ENCODE results near the gene NDUFS5.
"Not testable (repeated sequence)": the region's sequence is repeated elsewhere in the genome, so short reads cannot be mapped to it uniquely, and the experiment has no call there.

The NDUFS5 gene

DNA sequence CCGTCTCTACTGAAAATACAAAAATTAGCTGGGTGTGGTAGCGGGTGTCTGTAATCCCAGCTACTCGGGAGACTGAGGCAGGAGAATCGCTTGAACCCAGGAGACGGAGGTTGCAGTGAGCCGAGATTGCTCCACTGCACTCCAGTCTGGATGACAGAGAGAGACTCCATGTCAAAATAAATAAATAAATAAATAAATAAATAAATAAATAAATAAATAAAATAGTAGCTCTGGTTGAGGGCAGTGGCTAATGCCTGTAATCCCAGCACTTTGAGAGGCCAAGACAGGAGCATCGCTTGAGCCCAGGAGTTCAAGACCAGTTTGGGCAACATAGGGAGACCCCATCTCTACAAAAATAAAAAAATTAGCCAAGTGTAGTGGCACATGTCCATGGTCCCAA lies 42.1 kb downstream of the NDUFS5 start:
- not testable (repeated sequence) for H3K9me3 ChIP-seq (ENCODE audit: control insufficient read depth, insufficient read depth, low read length); H3K36me3 ChIP-seq (ENCODE audit: control insufficient read depth, insufficient read depth, low read length); H3K27ac ChIP-seq (ENCODE audit: low read depth, low read length); H3K9ac ChIP-seq (ENCODE audit: low read depth, low read length); H3K4me3 ChIP-seq (ENCODE audit: low read depth, low read length); H3K4me1 ChIP-seq (ENCODE audit: control insufficient read depth, insufficient read depth, low read length); H3K27me3 ChIP-seq (ENCODE audit: control insufficient read depth, insufficient read depth, low read length)

DNA sequence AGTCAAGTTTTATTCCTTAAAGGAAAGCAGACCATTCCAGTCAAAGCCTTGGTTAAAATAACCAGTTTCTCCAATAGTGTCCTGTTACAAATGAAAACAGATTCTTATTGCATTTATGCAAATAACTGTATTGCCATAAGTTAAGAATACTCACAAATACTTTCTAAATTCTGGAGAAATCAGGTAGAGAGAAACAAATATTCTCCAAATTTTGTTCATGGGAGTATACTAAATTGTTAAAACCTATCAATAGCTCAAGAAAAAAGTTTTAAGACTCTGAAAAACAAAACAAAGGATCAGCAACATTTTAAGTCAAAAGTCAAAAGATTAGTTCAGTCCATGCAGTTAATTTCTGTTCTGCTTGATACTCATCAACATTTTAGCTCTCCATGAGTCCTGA lies 45.4 kb downstream of the NDUFS5 start:
- H3K27me3 ChIP-seq (ENCODE audit: control insufficient read depth, insufficient read depth, low read length); H3K36me3 ChIP-seq (ENCODE audit: control insufficient read depth, insufficient read depth, low read length); H3K9me3 ChIP-seq (ENCODE audit: control insufficient read depth, insufficient read depth, low read length); H3K4me1 ChIP-seq (ENCODE audit: control insufficient read depth, insufficient read depth, low read length); H3K4me3 ChIP-seq (ENCODE audit: low read depth, low read length); H3K27ac ChIP-seq (ENCODE audit: low read depth, low read length); H3K9ac ChIP-seq (ENCODE audit: low read depth, low read length): not testable (repeated sequence)

DNA sequence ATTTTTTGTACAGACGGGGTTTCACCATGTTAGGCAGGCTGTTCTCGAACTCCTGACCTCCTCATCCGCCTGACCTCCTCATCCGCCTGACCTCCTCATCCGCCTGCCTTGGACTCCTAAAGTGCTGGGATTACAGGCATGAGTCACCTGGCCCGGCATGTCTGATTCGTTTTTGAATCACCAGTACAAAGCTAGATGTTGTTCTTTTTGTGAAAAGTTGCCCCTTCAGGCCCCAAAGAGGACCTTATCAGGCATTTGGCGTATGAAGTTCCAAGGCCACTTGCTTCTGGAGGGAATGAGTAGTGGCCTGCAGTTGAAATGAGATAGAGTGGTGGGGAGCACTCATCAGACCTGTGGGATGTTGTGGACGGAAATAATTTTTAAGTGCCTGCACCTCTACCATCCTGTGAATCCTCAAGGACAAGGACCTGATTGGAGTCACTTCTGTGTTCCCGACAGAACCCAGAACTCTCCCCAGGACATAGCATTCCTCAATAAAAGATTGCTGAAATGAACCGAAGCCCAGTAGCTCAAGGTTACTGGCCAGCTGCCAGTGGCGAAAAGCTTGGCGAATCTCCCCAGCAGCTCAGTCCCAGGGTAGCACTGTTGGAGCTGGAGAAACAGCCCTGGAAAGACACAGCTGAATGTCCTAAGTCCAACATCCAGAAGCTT lies 50.1 kb downstream of the NDUFS5 start:
- H3K9ac ChIP-seq (ENCODE audit: low read depth, low read length), result no peak overlapping the region

DNA sequence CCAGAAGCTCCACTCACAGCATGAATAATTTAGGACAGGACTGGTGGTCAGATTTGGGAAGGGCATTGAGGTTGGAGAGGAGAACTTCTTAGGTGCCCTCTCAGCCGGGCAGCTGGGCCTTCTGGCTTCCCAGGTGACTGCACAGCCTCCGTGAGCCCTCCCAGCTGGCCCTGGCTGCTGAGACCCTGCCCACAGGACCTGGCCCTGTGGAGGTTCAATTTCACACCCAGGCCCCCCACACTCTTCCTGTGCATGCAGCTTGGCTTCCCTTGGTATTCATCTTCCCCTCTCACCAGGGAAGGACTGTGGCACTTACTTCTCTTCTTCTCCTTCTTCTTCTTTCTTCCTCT lies 50.6 kb downstream of the NDUFS5 start:
- H3K4me3 ChIP-seq (ENCODE audit: low read depth, low read length), result no peak overlapping the region
- no peaks in the 10 kb centered on the region for H3K27me3 ChIP-seq (ENCODE audit: control insufficient read depth, insufficient read depth, low read length)
- H3K27ac ChIP-seq (ENCODE audit: low read depth, low read length), result no peak overlapping the region
- no peaks in the 10 kb centered on the region for H3K4me1 ChIP-seq (ENCODE audit: control insufficient read depth, insufficient read depth, low read length)
- H3K9me3 ChIP-seq (ENCODE audit: control insufficient read depth, insufficient read depth, low read length), result no peaks in the 10 kb centered on the region
- no peaks in the 10 kb centered on the region for H3K36me3 ChIP-seq (ENCODE audit: control insufficient read depth, insufficient read depth, low read length)
- H3K9ac ChIP-seq (ENCODE audit: low read depth, low read length), result no peak overlapping the region

More for the DNA sequence above, 50.1 kb downstream of the NDUFS5 start:
- H3K9me3 ChIP-seq (ENCODE audit: control insufficient read depth, insufficient read depth, low read length), result no peaks in the 10 kb centered on the region
- H3K4me3 ChIP-seq (ENCODE audit: low read depth, low read length), result no peak overlapping the region
- H3K27me3 ChIP-seq (ENCODE audit: control insufficient read depth, insufficient read depth, low read length), result no peaks in the 10 kb centered on the region
- H3K27ac ChIP-seq (ENCODE audit: low read depth, low read length), result no peak overlapping the region
- H3K36me3 ChIP-seq (ENCODE audit: control insufficient read depth, insufficient read depth, low read length), result no peaks in the 10 kb centered on the region
- H3K4me1 ChIP-seq (ENCODE audit: control insufficient read depth, insufficient read depth, low read length), result no peaks in the 10 kb centered on the region

DNA sequence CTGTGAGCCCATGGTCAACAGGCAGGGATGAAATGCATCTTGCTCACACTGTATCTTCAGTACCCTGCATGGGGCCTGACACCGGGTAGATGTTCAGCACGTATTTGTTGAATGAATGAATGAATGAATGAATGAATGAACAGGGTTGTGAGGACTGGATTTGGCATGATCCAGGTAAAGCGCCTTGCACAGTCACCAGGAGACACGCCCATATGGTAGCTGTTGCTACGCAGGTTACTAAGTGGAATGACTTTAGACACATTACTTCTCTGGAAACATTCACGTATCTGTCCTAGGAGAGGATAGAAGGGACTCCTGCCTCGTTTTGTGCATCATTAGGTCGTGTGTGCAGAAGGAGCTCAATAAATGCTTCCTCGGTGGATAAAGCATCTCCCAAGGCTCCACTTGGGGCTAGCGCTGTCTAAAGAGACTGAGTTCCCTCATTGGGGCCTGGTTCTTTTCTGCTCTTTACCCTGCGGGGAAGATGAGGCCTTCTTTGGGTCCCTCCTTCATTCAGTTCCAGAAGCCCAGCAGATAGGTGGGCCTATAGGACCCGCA lies 54.2 kb downstream of the NDUFS5 start:
- peak overlapping the region; percentile 50 for H3K4me3 ChIP-seq (ENCODE audit: low read depth, low read length)
- no peaks in the 10 kb centered on the region for H3K9me3 ChIP-seq (ENCODE audit: control insufficient read depth, insufficient read depth, low read length)
- no peak overlapping the region for H3K9ac ChIP-seq (ENCODE audit: low read depth, low read length)
- peaks cover 12% of the 10 kb centered on the region for H3K4me1 ChIP-seq (ENCODE audit: control insufficient read depth, insufficient read depth, low read length)
- no peak overlapping the region for H3K27ac ChIP-seq (ENCODE audit: low read depth, low read length)
- H3K27me3 ChIP-seq (ENCODE audit: control insufficient read depth, insufficient read depth, low read length), result peaks cover 20% of the 10 kb centered on the region
- H3K36me3 ChIP-seq (ENCODE audit: control insufficient read depth, insufficient read depth, low read length), result no peaks in the 10 kb centered on the region

DNA sequence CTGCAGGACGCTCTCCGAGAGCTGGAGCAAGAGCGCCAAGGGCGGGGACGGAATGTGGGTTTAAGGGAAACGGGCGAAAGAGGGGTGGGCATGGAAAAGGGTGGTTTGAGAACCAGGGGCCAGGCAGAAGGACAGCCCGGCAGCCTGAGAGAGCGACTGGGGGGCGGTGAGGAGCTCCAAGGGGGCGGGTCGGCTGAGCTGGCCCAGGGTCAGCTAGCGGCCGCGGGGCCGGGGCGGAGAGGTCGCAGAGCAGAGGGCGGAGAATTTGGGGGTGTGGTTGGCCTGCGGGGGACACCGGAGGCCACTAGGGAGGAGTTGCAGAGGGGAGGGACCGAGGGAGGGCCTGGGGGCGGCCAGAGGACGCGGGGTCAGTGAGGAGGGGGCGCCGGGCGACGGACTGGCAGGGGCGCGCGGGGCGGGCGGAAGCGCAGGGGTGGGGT lies 54.7 kb downstream of the NDUFS5 start:
- Histone ChIP-seq H3K9me3 (ENCODE audit: control insufficient read depth, insufficient read depth, low read length) (no peaks in the 10 kb centered on the region), H3K27ac (ENCODE audit: low read depth, low read length) (no peak overlapping the region), H3K4me1 (ENCODE audit: control insufficient read depth, insufficient read depth, low read length) (peaks cover 12% of the 10 kb centered on the region), H3K36me3 (ENCODE audit: control insufficient read depth, insufficient read depth, low read length) (no peaks in the 10 kb centered on the region), H3K27me3 (ENCODE audit: control insufficient read depth, insufficient read depth, low read length) (peaks cover 20% of the 10 kb centered on the region), H3K9ac (ENCODE audit: low read depth, low read length) (no peak overlapping the region), H3K4me3 (ENCODE audit: low read depth, low read length) (peak overlapping the region; percentile 50)

DNA sequence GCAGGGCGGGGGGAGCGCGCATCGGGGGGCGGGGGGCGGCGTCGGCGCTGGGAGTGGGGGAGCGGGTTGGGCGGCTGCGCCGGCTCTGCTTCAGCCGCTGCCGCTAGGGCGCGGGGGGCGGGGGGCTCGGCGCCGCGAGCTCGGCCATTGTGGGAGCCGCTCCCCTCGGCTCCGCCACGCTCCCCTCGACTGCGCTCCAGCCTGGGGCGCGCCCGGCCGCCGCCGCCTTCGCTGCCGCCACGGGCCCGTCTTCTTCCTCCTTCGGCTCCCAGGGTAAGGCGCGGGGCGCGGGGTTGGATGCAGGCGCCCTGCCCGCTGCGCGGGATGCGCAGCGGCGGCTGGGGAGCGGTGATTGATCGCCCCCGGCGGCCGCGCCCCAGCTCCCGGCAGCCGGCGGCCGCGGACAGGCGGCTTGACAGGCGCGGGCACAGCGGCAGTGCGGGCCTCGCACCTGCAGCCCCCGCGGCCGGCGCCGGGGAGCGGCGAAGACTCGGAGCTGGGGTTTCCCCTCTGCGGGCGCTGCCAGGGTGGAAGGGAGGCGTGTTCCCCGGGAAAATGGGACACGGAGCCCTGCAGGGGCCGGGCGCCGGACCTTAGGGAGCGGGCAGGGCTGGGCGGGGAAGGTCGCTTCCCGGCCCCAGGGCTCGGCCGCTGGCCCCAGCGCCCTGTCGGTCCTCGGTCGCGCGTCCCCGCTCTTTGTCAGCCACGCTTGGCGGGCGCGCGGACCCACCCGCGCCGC lies 55.3 kb downstream of the NDUFS5 start:
- H3K9ac ChIP-seq (ENCODE audit: low read depth, low read length), result no peak overlapping the region
- H3K4me1 ChIP-seq (ENCODE audit: control insufficient read depth, insufficient read depth, low read length), result peaks cover 12% of the 10 kb centered on the region
- H3K36me3 ChIP-seq (ENCODE audit: control insufficient read depth, insufficient read depth, low read length), result no peaks in the 10 kb centered on the region
- no peaks in the 10 kb centered on the region for H3K9me3 ChIP-seq (ENCODE audit: control insufficient read depth, insufficient read depth, low read length)
- peak overlapping the region; percentile 67 for H3K4me3 ChIP-seq (ENCODE audit: low read depth, low read length)
- peaks cover 20% of the 10 kb centered on the region for H3K27me3 ChIP-seq (ENCODE audit: control insufficient read depth, insufficient read depth, low read length)
- H3K27ac ChIP-seq (ENCODE audit: low read depth, low read length), result no peak overlapping the region

DNA sequence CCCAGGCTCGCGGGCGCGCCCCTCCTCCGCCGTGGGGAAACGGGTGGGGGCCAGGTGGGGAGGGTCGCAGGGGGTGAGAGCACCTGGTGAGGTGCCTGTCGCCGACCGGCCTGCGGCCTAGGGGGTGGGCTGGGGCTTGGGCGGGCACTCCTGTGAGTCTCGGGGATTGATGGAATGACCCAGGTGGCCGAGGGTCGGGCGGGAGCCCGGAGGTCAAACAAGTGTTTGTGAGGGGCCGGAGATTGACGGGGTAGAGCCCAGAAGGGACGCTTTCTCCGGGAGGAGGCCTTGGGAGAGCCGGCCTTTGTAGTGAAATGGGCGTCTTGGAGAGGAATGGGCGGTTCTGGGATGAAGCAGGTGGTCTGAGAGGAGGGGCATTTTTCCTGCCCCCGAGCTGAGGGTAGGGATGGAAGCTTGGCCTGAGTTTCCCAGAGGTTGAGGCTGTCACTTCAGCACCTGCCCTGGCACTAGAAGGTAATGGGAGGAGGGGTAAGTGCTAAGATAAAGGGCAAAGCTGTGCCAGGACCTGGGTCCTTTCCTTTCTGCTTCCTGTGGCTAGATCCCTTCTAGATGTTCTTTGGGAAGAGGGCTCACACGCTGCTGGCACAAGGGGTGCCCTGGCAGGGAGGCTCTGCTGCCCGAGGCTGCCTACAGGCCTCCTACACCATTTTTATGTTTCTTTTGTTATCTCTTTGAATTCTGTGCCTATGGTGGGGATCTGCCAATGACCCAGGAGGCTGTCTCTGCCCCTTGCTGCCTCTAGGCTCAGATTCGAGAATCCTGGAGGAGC lies 56.1 kb downstream of the NDUFS5 start:
- Histone ChIP-seq H3K27ac (ENCODE audit: low read depth, low read length) (no peak overlapping the region), H3K4me3 (ENCODE audit: low read depth, low read length) (peak overlapping the region; percentile 67), H3K27me3 (ENCODE audit: control insufficient read depth, insufficient read depth, low read length) (peaks cover 20% of the 10 kb centered on the region), H3K36me3 (ENCODE audit: control insufficient read depth, insufficient read depth, low read length) (no peaks in the 10 kb centered on the region), H3K4me1 (ENCODE audit: control insufficient read depth, insufficient read depth, low read length) (peaks cover 12% of the 10 kb centered on the region), H3K9ac (ENCODE audit: low read depth, low read length) (no peak overlapping the region), H3K9me3 (ENCODE audit: control insufficient read depth, insufficient read depth, low read length) (no peaks in the 10 kb centered on the region)

DNA sequence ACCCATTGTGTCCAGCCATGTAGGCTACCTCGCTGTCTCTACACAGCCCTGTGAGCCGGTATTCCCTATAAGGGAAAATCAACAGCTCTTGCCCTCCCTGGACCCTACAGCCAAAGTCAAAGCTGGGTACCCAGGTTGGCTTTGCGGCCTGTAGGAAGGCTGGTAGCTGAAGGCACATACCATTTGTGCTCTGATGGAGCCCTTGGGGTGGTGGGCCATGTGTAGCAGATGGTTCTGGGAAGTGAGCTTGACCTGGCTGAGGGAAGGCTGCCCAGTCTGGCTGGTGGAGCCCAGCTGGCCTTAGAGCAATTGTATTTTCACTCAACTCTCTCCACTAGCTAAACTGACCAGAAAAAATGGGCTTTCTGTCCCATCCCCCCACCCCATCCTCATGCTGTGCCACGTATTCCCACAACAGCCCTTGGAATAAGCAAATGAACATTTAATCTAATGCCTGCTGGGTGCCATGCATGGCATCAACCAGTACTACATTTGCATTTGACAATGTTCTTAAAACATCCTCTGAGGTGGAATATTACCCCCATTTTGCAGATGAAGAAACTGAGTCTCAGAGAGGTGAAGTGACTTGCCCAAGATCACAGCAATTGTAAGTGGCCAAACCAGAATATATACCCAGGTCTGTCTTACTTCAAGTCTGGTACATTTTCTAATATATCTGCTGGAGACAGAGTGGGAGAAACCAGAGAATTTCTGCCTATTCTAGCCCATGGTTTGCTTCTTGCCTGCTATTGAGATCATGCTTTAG lies 56.8 kb downstream of the NDUFS5 start:
- no peak overlapping the region for H3K9ac ChIP-seq (ENCODE audit: low read depth, low read length)
- no peak overlapping the region for H3K27ac ChIP-seq (ENCODE audit: low read depth, low read length)
- peaks cover 12% of the 10 kb centered on the region for H3K4me1 ChIP-seq (ENCODE audit: control insufficient read depth, insufficient read depth, low read length)
- H3K36me3 ChIP-seq (ENCODE audit: control insufficient read depth, insufficient read depth, low read length), result no peaks in the 10 kb centered on the region
- H3K9me3 ChIP-seq (ENCODE audit: control insufficient read depth, insufficient read depth, low read length), result no peaks in the 10 kb centered on the region
- no peak overlapping the region for H3K4me3 ChIP-seq (ENCODE audit: low read depth, low read length)
- peaks cover 20% of the 10 kb centered on the region for H3K27me3 ChIP-seq (ENCODE audit: control insufficient read depth, insufficient read depth, low read length)

DNA sequence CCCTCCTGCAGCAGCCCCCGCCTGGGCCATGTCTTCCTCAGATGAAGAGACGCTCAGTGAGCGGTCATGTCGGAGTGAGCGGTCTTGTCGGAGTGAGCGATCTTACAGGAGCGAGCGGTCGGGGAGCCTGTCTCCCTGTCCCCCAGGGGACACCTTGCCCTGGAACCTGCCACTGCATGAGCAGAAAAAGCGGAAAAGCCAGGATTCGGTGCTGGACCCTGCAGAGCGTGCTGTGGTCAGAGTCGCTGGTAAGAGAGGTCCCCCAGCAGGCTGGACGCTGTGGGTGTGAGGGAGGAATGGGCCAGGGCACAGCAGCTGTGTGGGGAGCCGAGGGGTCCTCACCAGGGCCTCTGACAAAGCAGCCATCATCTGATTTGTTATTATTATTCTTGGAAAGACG lies 58.0 kb downstream of the NDUFS5 start:
- peaks cover 5% of the 10 kb centered on the region; the same call in 1 of the 2 replicates for H3K36me3 ChIP-seq (ENCODE audit: control insufficient read depth, insufficient read depth, low read length)
- no peaks in the 10 kb centered on the region for H3K9me3 ChIP-seq (ENCODE audit: control insufficient read depth, insufficient read depth, low read length)
- H3K27ac ChIP-seq (ENCODE audit: low read depth, low read length), result no peak overlapping the region
- no peak overlapping the region for H3K4me3 ChIP-seq (ENCODE audit: low read depth, low read length)
- peaks cover 12% of the 10 kb centered on the region for H3K4me1 ChIP-seq (ENCODE audit: control insufficient read depth, insufficient read depth, low read length)
- peaks cover 20% of the 10 kb centered on the region for H3K27me3 ChIP-seq (ENCODE audit: control insufficient read depth, insufficient read depth, low read length)
- H3K9ac ChIP-seq (ENCODE audit: low read depth, low read length), result no peak overlapping the region

Measured in HUES48 (cell line).